Stimulated activated CD8-positive, alpha-beta memory T cell treated with anti-CD3 and anti-CD28 coated beads, Interleukin-4, amount 100 ng/mL, for 24 hours (primary cell): Measurements from ENCODE around the gene BARX2.

ENCODE experiments used
- DNase-seq: peaks from one replicate; pipeline ENCODE4 v3.0.0-alpha.2; 2020; ENCODE audit warnings: low read depth

The BARX2 gene

DNA sequence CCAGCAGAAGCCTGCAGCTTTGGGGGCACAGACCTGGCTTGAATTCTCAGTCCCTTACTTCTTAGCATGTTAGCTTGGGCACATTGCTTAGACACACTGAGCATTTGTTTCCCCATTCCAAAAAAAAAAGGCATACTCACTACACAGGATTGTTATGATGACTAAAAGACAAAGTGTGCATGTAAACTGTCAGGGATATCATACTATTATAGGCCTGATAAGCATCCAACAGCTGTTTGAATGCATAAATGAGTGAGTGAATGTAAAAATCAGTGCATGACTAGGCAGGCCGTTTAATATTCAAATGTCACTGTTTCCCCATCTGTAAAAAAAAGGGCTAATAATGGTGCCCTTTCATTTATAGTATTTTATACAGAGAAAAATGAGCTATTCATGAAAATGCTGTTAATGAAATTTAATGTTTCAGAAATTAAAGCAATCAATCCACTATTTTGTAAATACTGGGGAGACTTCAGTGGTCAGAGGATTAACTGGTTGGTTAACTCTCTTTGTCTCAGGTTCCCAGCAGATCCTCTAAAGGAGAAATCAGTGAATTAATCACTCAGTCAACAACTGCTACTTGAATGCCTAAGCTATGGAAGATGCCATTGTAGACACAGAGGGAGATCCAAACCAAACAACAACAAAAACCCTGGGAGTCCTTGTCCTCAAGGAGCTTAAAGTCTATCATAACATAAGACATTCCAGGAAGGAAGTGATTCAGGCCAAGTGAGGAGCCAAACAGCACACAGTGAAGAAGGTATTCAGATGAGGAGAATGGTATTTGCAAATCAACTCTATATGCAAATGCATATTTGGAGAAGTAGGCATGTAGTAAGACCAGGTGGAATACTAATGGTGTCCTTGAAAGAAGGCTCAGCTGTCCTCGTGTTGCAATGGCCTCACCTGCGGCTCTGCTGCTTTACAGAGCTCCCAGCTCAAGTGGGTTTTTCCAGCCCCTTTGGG, 26.8 kb downstream of the BARX2 start:
- DNase-seq = no peak

DNA sequence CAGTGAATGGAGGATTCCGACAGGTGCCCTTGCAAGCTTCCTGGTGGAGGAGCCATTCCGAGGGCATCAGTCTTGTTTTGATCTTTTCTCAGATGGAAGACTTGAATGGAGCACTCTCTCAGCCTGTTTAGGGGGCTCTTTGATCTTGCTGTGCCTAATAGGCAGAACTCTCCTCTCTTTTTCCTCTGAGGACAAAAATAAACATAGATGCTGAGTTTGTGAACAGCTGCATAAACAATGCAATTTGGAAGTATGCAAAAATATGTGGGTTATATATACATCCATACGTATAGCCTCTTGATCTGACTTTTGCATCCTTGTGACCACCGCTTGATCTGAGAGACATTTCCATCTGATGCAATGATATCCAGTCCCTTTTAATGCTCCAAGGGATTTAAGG, 29.1 kb downstream of the BARX2 start:
- no peak for DNase-seq

DNA sequence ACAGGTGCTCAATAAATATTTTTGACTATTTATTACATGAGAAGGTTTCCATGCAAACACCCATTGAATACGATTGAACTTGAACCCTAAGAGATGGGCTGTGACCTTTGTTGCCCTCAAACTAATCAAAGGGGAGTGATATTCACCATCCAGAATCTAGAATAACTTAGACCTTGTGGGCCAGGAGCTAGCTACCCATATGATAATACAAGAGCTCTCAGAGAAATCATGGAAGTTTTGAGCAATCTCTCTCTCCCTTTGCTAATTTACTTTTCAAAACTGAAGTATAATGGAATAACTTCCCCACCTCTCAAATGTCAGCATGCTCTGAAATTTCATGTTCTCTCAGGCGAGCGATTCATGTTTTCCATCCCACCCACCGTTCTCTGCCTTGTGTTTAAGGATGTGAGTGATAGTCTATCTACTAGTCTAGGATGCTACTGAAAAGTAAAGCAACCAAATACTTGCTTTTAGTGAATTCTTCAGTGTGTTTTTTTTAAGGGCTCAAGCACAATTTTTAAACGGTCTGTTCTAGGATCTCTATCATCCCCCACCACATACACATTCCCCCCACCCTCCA, 33.3 kb downstream of the BARX2 start:
- no peak for DNase-seq

DNA sequence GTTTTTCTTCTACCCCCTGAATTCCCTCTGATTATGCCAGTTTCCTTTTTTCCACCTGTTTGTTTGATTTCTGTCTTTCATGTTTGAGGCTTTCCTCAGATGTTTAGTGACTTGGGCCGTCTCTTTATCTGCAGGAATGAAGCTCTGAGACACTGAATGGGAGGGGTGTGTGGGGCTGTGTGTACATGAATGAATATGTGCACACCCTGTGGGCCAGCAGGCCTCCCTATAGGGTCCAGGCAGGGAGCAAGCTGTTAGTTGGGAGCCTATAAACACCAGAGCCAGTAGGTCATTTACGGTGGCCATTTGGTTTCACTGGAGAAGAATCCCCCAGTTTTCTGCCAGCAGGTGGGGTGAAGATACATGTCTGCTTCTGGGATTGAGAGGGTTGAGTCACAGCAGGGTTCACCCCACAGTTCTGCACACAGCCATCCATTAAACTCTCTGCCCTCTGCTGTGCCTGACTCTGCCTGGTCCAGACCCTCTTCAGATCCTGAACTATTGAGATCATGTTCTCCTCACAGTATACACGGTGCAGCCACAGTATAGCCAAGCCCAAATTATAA, 34.8 kb downstream of the BARX2 start:
- DNase-seq = no peak

DNA sequence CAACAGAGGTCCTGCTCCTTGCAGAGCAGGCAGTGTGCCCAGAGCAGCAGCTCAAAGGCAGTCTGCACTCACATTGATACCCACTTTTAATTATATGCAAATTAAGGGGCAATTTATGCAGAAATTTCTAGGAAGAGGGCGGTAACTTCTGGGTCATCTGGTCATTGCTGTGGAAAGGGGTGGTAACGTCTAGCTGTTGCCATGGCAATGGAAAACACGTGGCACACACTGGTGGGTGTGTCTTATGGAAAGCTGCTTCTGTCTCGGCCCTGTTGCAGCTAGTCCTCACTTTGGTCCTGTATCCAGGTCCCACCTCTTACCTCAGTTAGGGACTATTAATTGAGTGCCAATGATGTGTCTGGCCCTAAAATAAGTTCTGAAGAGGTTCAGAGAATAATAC, 36.8 kb downstream of the BARX2 start:
- DNase-seq = no peak

DNA sequence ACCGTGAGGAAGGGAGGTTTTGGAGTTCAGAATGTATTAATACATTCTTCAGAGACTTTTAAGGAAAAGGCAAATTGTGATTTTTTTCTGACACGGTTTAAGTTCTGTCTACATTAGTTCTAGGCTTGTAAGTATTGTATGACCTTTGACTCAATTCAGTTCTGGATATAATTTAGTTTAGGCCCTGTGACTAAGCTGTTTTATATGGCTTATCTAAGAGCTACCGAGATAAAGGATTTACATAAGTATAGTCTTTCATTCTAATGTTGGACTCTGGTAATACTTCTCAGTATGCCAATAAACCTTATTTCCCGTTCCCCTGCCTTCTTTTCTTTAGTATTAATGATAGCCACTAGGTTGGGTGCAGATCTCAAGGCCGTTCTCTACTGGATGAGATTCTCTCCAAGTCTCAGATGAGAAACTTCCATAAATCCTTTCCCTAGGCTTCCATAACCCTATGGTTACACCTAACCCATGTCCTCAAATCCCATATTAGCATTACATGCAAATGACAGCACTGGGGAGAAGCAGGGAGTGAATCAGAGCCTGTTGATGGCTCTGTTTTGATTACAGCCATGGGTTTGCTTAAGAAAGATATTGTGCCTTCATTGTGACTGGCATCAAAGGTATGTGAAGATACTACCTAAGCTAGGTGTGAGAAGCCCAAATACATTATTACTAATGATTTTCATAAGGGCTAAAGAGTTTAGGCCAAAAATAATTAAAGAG, 38.7 kb downstream of the BARX2 start:
- no peak for DNase-seq

DNA sequence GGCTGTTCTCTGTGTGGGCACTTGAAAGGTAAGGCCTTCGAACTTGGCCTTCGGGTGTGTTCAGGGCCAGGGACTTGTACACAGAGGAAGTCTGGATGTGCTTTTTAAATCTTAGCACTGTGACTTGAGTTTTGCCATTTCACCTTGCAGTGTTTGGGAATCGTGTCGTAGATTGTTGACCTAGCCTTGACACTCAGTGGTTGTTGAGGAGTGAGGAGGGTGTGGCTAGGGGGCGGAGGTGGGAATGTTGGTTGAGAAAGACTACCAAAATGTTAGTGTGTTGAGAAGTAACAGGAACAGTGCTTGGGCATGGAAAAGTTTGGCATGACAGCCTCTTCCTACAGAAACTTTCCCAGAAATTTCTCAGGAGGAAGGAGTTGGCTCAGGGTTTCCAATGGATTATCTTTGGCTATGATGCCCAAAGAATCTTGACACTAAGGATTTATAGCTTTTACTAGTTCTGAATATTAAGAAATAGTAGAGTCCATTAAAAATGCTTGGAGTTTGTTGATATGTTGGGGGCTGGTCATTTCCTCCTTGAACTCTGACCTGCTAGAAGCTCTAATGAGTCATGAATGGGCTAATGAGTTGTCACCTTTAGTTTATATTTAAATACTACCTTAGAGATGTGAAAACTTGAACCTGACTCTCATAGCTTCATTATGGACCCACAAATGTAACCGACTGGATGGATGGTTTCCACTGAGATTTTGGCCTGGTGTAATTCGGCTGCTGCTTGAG, 40.6 kb downstream of the BARX2 start:
- DNase-seq = no peak

DNA sequence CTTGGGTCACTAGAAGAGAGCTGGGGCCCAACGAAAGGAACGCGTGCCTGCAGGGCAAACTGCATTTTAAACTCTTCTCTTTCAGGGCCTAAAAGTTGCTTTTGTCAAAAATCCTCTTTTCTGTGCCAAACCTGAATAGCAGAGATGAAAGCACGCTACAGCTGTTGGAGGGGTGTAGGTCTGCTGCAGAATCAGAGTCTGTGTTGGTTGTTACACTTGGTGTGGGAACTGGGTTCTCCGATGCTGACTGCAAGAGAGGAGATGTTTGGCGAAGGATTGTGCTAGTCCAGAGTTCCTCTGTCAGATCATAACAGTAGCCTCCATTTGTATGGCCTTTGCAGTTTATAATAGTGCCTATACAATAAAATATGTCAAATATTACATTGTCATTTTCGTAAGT, 41.8 kb downstream of the BARX2 start:
- DNase-seq = no peak

DNA sequence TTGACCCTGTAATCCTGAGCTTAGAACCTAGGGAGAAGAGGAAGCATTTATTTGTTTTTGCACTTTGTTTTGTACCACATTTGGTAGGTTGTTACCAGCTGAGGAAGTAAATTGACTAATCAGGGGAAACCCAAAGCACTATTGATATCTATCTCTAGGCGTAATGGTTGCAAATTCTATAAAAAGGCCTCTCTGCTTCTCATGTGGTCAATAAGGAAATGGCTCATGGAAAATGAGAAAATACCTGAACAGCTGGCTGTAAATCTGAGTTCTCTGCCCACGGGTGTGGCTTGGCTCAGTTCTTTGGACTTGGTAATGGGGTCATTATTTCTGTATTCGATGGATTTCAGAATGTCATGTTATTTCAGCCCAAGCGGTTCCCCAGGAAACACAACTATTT, 42.4 kb downstream of the BARX2 start:
- no peak for DNase-seq

DNA sequence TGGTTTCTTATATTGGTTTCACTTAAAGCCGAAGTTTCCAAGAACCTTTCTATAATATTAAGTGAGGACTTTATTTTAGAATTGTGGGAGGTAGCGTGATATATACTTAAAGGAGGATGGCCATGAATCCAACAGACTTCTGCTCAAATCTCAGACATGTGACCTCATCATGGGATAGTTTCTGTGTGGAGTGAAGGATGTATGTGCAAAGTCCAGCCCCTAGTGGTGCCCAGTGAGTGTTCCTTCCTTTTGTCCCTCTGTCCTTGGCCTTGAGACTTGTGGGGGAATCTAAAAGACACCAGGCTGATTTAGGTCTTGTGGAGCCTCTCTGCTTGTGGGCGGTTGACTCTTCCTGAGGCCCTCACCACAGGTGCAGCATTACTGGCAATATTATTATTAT, 43.7 kb downstream of the BARX2 start:
- no peak for DNase-seq

DNA sequence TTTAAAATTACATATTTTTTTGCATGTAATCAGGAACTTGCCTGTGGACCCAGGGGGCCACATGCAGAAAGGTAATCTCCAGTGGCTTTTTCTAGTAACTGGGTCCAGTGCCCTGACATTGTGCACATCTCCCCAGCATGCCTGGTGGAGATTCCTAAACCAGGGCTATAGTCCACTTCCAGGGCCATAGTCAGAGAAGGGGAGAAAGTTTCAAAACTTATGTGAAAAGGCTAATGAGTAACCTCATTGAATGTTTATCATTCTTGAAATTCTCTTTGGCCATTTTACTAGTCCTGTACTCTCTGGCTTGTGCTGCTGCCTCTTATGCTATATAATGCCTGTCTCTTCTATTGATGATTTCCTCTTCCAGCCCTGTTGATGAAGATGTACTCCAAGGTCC, 47.8 kb downstream of the BARX2 start:
- DNase-seq = no peak

DNA sequence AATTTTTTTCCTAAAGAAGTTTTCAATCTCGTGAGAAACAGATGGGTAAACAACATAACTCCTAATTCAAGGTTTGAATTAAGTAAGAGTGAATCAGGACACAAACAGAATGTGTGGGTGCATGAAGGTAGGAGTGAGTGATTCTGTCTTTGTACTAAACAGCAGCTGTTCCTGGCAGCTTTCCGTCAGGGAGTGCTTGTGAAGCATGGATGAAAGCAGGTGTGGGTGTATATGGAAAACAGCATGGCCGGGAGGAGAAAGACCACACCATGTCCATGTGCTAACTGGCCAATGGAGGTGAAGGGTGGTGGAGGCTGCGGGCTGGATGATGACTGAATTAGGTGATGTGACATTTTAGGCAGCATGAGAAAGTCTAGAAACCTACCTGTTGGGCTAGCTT, 49.6 kb downstream of the BARX2 start:
- no peak for DNase-seq

DNA sequence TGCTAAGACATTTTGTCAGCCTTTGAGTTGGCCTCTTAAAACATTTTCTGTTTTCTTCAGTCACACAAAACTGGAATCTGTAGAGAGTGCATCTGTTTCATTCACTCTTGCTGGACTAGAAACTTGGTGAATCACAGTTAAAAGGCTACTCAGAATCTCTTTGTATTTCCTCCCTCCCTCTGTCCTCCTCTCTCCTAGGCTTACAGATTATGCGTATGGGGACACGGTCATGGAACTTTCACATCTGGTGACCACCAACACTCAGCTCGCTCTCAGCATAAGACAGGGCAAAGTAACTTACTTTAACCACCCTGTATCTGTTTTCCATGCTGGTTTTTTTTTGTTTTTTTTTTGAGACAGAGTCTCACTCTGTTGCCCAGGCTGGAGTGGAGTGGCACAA, 50.4 kb downstream of the BARX2 start:
- no peak for DNase-seq

DNA sequence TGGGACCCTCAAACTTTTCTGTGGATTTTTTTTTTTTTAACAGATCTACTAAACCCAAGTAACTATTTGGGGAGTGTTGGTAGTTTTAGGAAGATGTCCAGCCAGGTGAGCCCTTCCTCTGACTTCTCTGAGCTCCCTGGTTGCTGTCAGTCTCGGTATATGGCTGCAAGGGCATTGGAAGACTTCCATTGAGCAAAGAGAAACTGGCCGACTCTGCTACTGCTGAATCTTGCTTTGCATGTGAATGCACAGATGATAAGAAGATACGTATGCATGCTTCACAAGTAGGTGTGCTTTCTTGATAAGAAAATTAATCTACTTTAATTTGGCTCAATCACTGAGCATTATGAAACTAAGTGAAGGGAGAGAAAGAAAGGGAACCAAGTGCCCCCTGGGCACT, 51.1 kb downstream of the BARX2 start:
- no peak for DNase-seq

DNA sequence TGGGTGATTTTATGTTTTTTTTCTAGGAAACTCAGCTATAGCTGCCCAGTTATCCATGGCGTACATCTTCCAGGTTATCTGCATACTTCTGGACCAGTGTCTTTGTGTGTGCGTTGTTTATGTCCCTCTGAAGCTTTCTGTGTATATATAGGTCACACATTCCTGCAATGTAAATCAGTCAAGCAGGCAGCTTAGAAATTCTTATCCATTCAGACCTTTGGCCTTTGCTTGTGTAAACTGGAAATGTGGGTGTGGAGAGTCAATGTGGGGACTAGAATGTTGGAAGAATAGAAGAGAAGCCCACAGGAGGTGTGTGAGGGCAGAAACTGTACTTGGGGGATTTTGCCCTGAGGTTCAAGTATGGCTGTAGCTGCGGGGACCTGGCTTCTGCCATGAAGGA, 51.7 kb downstream of the BARX2 start:
- no peak for DNase-seq

DNA sequence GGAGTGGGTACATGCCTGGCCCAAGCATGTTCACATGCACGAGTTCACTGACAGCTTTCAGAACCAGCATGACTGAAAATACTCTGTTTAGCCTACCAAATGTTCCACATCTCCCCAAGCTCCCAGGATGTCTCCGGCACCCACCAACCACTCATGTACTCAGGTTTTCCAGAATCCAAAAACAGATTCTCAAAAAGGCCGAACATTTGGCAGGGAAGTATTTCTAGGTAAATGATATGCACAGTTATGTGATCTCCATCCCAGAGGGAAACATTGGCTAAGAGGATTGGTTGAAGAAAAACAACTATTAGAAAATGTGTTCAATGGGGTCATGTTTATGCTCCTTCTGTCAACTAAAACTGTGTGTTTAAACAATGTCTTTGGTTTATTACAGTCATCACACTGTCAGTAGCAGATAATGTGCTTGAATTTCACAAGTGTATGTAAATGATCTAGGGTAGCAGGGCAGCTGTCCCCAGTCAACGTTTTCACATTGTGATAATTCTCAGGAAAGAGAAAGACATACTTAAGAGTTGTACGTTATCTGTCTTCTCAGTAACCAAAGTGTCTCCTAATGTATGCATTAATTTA, 52.3 kb downstream of the BARX2 start:
- no peak for DNase-seq

DNA sequence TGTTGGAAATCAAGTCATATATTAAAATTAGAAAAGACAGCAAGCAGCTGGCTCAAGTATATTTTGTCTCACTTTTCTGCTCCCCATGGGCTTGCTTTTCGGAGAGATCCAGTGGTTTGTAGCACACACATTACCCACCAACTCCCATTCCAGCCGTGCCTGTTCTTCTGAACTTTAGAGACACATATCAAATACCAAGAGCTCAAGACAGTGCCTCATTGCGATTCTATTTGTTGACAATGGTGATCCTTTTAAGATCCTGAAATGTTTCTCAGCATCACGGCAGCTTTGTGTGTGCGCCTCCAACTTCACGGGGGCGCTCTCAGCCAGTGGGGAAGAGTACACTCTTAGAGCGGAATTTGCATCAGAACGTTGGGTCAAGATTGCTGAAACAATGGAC, 52.9 kb downstream of the BARX2 start:
- no peak for DNase-seq

DNA sequence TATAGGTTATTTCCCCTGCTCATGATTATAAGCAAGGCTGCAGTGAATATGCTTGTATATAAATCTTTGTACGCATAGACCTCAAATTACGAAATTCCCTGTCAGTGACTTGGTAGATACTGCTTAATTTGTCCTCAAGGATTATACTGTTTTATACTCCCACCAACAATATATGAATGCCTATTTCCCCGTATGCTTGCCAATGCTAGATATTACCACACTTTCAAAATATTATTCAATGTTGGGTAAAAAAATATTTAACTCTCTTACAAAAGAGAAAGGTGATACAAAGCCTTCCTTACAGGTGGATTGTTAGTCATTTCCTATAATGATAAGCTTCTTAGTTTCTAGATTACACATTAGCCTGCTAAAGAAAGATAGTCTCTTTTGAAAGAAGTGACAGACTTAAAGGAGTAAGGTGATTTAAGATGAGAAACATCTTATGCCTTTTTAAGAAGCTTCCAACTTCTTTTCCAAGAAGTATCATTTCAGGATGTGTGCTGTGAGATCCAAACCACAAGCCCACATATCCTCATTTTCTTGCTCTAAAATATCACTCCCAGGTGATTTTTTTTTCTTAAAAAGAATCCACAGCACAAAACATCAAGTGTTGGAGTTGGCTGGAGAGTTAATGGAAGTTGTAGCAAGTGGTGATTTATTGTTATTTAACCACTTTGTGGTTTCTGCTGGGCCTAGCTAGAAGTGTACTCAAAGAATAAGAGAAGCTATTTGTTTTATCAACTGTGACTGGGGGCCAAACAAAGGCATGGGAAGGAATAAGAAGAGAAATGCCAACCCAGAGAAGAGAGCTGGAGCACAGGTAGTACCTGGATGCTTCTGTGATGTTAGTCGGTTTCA, 59.2 kb downstream of the BARX2 start:
- no peak for DNase-seq

DNA sequence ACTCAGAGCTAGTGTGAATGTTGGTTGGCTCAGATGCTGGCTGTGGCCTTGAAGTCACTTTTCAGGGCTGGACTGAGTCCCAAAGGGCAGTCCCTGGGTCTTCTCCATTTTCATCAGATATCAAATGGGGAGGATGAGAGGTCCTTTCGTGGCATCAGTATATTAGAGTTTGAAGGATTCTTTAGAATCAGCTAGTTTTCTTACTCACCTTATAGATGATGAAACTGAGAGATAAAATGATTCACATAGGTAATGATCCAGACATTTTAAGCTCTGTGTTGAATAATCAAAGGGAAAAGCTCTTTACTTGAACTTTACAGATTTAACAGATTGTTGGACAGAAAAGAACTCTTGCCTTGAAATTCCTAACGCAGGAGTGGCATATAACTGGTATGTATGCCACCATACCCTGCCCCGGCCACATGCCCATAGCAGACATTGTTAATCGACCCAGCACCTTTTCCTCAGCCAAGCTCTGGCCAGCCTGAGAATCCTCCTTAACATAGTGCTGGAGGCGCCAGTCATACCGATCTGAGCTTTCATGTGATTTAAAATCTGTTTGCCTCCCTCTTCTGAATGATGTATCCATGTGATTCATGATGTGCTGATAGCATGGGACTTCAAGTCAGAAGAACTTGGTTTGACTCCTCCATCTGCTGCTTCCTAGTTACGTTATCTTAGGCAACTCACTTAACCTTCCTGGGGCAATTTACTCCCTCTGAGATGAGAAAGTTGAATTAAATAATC, 60.0 kb downstream of the BARX2 start:
- no peak for DNase-seq

DNA sequence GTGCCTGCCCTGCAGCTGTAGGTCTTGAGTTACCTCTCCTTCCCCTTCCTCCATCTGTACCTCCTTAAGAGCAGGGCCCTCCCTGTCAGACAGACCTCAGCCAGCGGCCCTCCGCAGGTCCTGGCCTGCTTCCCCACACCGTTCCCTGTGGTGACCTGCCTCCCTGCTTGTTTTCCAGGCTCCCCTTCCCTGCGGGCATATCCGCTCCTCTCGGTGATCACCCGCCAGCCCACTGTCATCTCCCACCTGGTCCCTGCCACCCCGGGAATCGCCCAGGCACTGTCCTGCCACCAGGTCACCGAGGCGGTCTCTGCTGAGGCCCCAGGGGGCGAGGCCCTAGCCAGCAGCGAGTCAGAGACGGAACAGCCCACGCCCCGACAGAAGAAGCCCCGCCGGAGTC, 60.9 kb downstream of the BARX2 start:
- no peak for DNase-seq
